Mesendoderm (in vitro differentiated cells): ENCODE measurements around the gene HTR6.

ENCODE experiments used
- DNase-seq: peaks from one replicate; pipeline ENCODE4 v3.0.0; 2013
- H2AK5ac ChIP-seq: 2 replicates; pipeline ENCODE4 v1.6.1; 2013; ENCODE audit warnings: low read length, inconsistent platforms
- H2BK120ac ChIP-seq: 2 replicates; pipeline ENCODE4 v1.6.1; 2013; ENCODE audit warnings: low read depth, mild to moderate bottlenecking, low read length, moderate library complexity, mixed read lengths
- H2BK15ac ChIP-seq: replicated peaks from 2 replicates; pipeline ENCODE4 v1.6.1; 2013; ENCODE audit warnings: low read depth, mild to moderate bottlenecking, moderate library complexity
- H2BK5ac ChIP-seq: 2 replicates; pipeline ENCODE4 v1.6.1; 2013; ENCODE audit warnings: low read length, inconsistent platforms
- H3K18ac ChIP-seq: 2 replicates; pipeline ENCODE4 v1.6.1; 2013; ENCODE audit warnings: mild to moderate bottlenecking, low read length, mixed read lengths
- H3K23ac ChIP-seq: one replicate; pipeline ENCODE4 v1.6.1; 2013; ENCODE audit warnings: low read length
- H3K27ac ChIP-seq: 2 replicates; pipeline ENCODE4 v1.5.1; 2013; ENCODE audit warnings: low read depth, mild to moderate bottlenecking, inconsistent platforms, low read length, moderate library complexity
- H3K27me3 ChIP-seq: 2 replicates; pipeline ENCODE4 v1.6.1; 2013; ENCODE audit warnings: low read length, control low read depth, mild to moderate bottlenecking, inconsistent platforms; ENCODE audit not compliant: insufficient read depth, poor library complexity
- H3K36me3 ChIP-seq: 2 replicates; pipeline ENCODE4 v1.6.1; 2013; ENCODE audit warnings: low read length, inconsistent platforms; ENCODE audit not compliant: control insufficient read depth, insufficient read depth
- H3K4ac ChIP-seq: one replicate; pipeline ENCODE4 v1.6.1; 2013; ENCODE audit warnings: low read depth, mild to moderate bottlenecking, low read length, moderate library complexity
- H3K4me1 ChIP-seq: 2 replicates; pipeline ENCODE4 v1.6.1; 2013; ENCODE audit warnings: low read depth, low read length, inconsistent platforms; ENCODE audit not compliant: control insufficient read depth
- H3K4me2 ChIP-seq: 2 replicates; pipeline ENCODE4 v1.6.1; 2013; ENCODE audit warnings: low read length
- H3K4me3 ChIP-seq: 2 replicates; pipeline ENCODE4 v1.5.1; 2013; ENCODE audit warnings: mild to moderate bottlenecking, low read length
- H3K56ac ChIP-seq: one replicate; pipeline ENCODE4 v1.6.1; 2013; ENCODE audit warnings: low read length
- H3K79me1 ChIP-seq: 2 replicates; pipeline ENCODE4 v1.6.1; 2013; ENCODE audit warnings: low read length, inconsistent platforms
- H3K79me2 ChIP-seq: 2 replicates; pipeline ENCODE4 v1.6.1; 2013; ENCODE audit warnings: mild to moderate bottlenecking, low read length; ENCODE audit not compliant: control insufficient read depth, insufficient read depth
- H3K9ac ChIP-seq: 2 replicates; pipeline ENCODE4 v1.6.1; 2013; ENCODE audit warnings: low read length, inconsistent platforms
- H4K5ac ChIP-seq: one replicate; pipeline ENCODE4 v1.6.1; 2013; ENCODE audit warnings: low read length
- H4K8ac ChIP-seq: one replicate; pipeline ENCODE4 v1.6.1; 2013; ENCODE audit warnings: low read depth, mild to moderate bottlenecking, control low read depth, low read length, moderate library complexity
- WGBS: extraction: QIAGEN DNeasy Blood & Tissue Kit; methylation state at CpG from one replicate; pipeline ENCODE4 v1.1.7; 2013; ENCODE audit warnings: low lambda C conversion rate, missing lambda C conversion rate; ENCODE audit not compliant: insufficient coverage; ENCODE audit errors: extremely low coverage; 5-methylcytosine and 5-hydroxymethylcytosine counted together

The HTR6 gene

DNA sequence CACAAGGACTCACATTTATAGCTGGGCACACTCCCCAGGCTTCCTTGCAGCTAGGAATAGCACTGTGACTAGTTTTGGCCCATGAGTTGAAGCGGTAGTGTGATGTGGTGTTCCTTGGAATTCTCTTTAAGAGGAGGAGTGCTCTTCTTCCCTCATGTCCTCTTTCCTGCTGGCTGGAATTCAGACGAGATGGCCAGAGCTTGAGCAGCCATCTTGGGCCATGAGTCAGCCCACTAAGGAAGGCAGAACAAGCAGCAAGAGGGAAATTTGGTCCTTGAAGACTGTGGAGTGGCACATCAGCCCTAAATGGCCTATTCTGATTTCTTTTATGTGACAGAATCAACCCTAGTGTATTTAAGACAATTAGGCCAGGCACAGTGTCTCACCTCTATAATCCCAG lies 20.0 kb downstream of the HTR6 start:
- WGBS: no CpG with 5 or more reads among the region's 2 CpGs
- Histone ChIP-seq H3K4me1 (no peaks in the 10 kb centered on the region), H3K79me2 (no peaks in the 10 kb centered on the region), H3K4me3 (no peak overlapping the region), H3K56ac (no peak overlapping the region), H2BK120ac (no peak overlapping the region), H2AK5ac (no peak overlapping the region), H2BK15ac (no peak overlapping the region), H3K18ac (no peak overlapping the region), H4K5ac (no peak overlapping the region), H3K36me3 (no peaks in the 10 kb centered on the region), H3K27me3 (no peaks in the 10 kb centered on the region), H3K27ac (no peak overlapping the region), H3K4ac (no peak overlapping the region), H4K8ac (no peak overlapping the region), H3K4me2 (no peak overlapping the region), H3K23ac (no peak overlapping the region), H2BK5ac (no peak overlapping the region), H3K9ac (no peak overlapping the region), H3K79me1 (no peaks in the 10 kb centered on the region)
- DNase-seq: no peak

DNA sequence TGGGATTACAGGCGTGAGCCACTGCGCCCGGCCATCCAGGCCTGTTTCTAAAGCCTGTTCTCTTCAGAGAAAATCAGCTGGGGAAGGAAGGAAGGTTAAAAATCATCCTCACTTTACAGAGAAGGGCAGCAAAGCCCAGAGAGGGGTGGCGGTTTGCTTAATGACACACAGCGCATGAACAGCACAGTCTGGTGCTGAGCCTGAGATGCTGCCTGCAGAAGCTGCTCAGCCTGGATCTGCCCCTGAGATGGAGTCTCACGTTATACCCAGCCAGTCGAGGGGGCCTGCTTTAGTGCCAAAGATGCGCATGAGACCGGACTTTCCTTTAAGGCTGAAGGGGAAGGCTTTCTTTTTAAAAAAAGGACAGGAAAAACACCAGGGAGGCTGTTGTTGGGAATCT lies 21.3 kb downstream of the HTR6 start:
- Histone ChIP-seq H3K18ac (no peak overlapping the region), H3K9ac (no peak overlapping the region), H2BK120ac (no peak overlapping the region), H3K4ac (no peak overlapping the region), H2BK15ac (no peak overlapping the region), H2AK5ac (no peak overlapping the region), H3K36me3 (no peaks in the 10 kb centered on the region), H3K79me1 (no peaks in the 10 kb centered on the region), H3K4me2 (no peak overlapping the region), H3K4me3 (no peak overlapping the region), H3K27ac (no peak overlapping the region), H3K79me2 (no peaks in the 10 kb centered on the region), H4K8ac (no peak overlapping the region), H2BK5ac (no peak overlapping the region), H3K23ac (no peak overlapping the region), H4K5ac (no peak overlapping the region), H3K4me1 (no peaks in the 10 kb centered on the region), H3K56ac (no peak overlapping the region), H3K27me3 (no peaks in the 10 kb centered on the region)
- no CpG with 5 or more reads among the region's 9 CpGs for WGBS
- no peak for DNase-seq

DNA sequence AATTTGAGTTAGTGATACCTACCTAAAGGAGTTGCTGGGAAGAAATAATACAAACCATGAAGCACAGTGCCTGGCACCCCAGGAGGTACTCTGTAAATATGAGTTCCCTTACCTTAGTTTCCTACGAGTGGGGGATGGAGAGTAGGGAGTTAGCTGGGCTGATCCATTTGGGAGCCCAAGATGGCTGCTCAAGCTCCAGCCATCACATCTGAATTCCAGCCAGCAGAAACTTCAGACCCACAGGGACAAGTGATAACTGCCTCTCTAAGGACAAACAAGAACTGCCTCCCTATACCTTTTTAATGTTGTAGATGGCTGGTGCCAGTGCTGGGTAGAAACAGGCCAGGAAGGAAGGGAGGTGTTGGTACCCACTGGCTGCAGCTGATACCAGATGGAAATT lies 22.7 kb downstream of the HTR6 start:
- H4K8ac ChIP-seq: no peak overlapping the region
- H2AK5ac ChIP-seq: no peak overlapping the region
- H3K4me1 ChIP-seq: no peaks in the 10 kb centered on the region
- no peaks in the 10 kb centered on the region for H3K27me3 ChIP-seq
- no peak overlapping the region for H3K27ac ChIP-seq
- no peak overlapping the region for H2BK15ac ChIP-seq
- no peak overlapping the region for H3K4me3 ChIP-seq
- H3K56ac ChIP-seq: no peak overlapping the region
- no peak overlapping the region for H3K23ac ChIP-seq
- H3K79me2 ChIP-seq: no peaks in the 10 kb centered on the region
- no peak overlapping the region for H3K4ac ChIP-seq
- no peak overlapping the region for H2BK120ac ChIP-seq
- no peak overlapping the region for H3K9ac ChIP-seq
- H3K79me1 ChIP-seq: no peaks in the 10 kb centered on the region
- no peak overlapping the region for H3K18ac ChIP-seq
- H3K4me2 ChIP-seq: no peak overlapping the region
- WGBS: no CpG with 5 or more reads among the region's 1 CpG
- DNase-seq: no peak
- no peaks in the 10 kb centered on the region for H3K36me3 ChIP-seq
- no peak overlapping the region for H2BK5ac ChIP-seq
- no peak overlapping the region for H4K5ac ChIP-seq

DNA sequence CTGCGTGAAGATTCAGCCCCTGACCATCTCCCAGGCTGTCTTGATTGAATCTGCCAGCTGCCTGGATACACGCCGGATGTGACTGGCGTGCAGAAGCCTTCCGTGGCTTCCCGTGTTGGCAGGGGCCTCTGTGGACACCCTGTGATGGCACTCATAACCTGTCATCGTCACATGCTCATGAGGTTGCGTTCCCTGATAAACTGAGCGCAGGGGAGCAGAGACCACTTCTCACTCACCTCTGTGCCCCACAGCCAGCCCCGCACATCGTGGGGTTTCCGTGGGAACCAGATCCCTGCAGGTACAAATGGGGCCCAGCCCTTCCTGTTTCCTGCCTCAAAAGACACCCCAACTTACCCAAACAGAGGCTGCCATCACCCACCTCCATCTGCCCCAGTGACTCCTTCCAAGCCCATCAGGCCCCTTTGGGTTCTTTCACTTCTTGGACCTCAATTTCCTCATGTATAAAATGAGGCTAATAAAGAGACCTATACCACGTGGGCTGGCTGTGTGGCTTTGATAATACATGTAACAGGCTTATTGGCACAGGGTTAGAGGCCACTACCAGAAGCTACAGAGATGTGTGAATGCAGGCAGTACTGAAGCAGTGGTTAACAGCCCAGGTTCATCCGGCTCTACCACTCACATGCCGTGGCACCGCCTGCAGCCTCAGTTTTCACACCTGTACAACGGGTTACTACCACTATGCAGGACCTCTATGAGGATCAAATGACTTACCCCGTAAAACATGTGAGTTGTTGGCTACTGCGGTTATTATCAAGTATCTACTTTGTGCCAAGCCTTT lies 23.6 kb downstream of the HTR6 start:
- Histone ChIP-seq H3K36me3 (no peaks in the 10 kb centered on the region), H2BK15ac (no peak overlapping the region), H3K4ac (no peak overlapping the region), H3K27ac (no peak overlapping the region), H3K23ac (no peak overlapping the region), H2BK120ac (no peak overlapping the region), H3K27me3 (no peaks in the 10 kb centered on the region), H3K79me1 (no peaks in the 10 kb centered on the region), H3K4me1 (no peaks in the 10 kb centered on the region), H3K4me2 (no peak overlapping the region), H3K79me2 (no peaks in the 10 kb centered on the region), H2BK5ac (no peak overlapping the region), H2AK5ac (no peak overlapping the region), H3K18ac (no peak overlapping the region), H3K9ac (no peak overlapping the region), H4K8ac (no peak overlapping the region), H3K4me3 (no peak overlapping the region), H4K5ac (no peak overlapping the region), H3K56ac (no peak overlapping the region)
- WGBS: no CpG with 5 or more reads among the region's 19 CpGs
- no peak for DNase-seq

DNA sequence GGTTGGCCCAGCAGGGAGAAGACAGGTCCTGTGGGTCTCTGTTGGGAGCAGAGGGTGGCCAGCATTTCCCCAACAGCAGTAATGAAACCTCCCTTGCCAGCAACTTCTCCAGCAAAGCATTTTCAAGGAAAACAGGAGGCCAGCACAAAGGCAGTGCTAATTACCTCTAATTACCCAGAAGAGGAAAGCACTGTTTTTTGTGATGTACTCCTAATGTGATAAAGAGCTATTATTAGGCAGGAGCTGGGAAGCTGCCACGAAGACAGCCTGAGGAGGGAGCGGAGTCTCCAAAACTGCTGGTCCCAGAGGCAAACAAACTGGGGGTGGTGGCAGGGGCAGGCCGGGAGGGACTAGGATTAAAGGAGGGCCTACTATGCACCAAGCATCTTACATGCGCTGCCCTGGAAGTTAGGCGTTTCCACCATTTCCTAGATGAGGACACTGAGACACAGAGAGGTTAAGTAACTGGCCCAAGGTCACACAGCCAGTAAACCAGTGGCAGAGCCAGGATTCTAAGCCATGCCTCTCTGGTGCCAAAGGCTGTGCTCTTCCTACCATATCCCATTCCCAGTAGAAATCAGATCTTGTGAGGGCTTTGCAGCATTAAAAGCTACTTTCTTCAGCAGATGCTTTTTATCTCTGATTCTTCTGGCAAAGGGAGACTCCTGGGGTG lies 24.5 kb downstream of the HTR6 start:
- H2BK120ac ChIP-seq: no peak overlapping the region
- no peak overlapping the region for H3K9ac ChIP-seq
- DNase-seq: no peak
- H3K79me2 ChIP-seq: no peaks in the 10 kb centered on the region
- H2BK5ac ChIP-seq: no peak overlapping the region
- no peak overlapping the region for H3K56ac ChIP-seq
- H3K79me1 ChIP-seq: no peaks in the 10 kb centered on the region
- no peaks in the 10 kb centered on the region for H3K27me3 ChIP-seq
- WGBS: no CpG with 5 or more reads among the region's 5 CpGs
- H4K8ac ChIP-seq: no peak overlapping the region
- no peaks in the 10 kb centered on the region for H3K4me1 ChIP-seq
- H3K4me2 ChIP-seq: no peak overlapping the region
- no peak overlapping the region for H3K18ac ChIP-seq
- no peak overlapping the region for H2AK5ac ChIP-seq
- H3K4me3 ChIP-seq: no peak overlapping the region
- H3K36me3 ChIP-seq: no peaks in the 10 kb centered on the region
- H3K27ac ChIP-seq: no peak overlapping the region
- no peak overlapping the region for H4K5ac ChIP-seq
- H2BK15ac ChIP-seq: no peak overlapping the region
- H3K23ac ChIP-seq: no peak overlapping the region
- H3K4ac ChIP-seq: no peak overlapping the region
